Adrenal gland (tissue), 12 donors: Measurements from ENCODE around the gene CHSY3. TPM values are rescaled to one million over a fixed set of nuclear protein-coding genes. Genes with fewer than 3 reads are reported as not detected.

ENCODE experiments used
- DNase-seq, 7 donors: peaks; one replicate each; pipeline ENCODE4 v3.0.0-alpha.2; 2019 to 2020
- H3K27ac ChIP-seq, 5 donors: fragments of 200-600 bp; sonication (generic) in 4 of 5; 1 replicate in 3 of 5; 2 replicates in 2 of 5; pipeline versions ENCODE4 v1.5.1 to v1.8.0; 2016 to 2020; ENCODE audit warnings: mild to moderate bottlenecking in 1 of 5
- H3K27me3 ChIP-seq: fragments of 200-600 bp; 2 replicates; pipeline ENCODE4 v1.8.0; 2021
- H3K36me3 ChIP-seq, 2 donors: fragments of 200-600 bp; replicated peaks in 1 of 2; 1 replicate in 1 of 2; 2 replicates in 1 of 2; pipeline versions ENCODE4 v1.5.1 to v1.8.0; 2018 to 2022
- H3K4me1 ChIP-seq, 2 donors: fragments of 200-600 bp; replicated peaks in 1 of 2; 1 replicate in 1 of 2; 2 replicates in 1 of 2; pipeline versions ENCODE4 v1.5.1 to v1.8.0; 2018 to 2021
- H3K4me3 ChIP-seq, 4 donors: fragments of 200-600 bp; sonication (generic) in 3 of 4; one replicate each; pipeline ENCODE4 v1.5.1; 2016 to 2018
- H3K9me3 ChIP-seq, 3 donors: fragments of 200-600 bp; sonication (generic) in 1 of 3; replicated peaks in 1 of 3; 1 replicate in 2 of 3; 2 replicates in 1 of 3; pipeline versions ENCODE4 v1.5.1 to v1.8.0; 2016 to 2021
- CTCF ChIP-seq, 6 experiments: fragments of 450-650 bp in 4 of 6; fragments of 200-600 bp in 2 of 6; sonication (generic) in 1 of 6; IDR thresholded peaks; 1 replicate in 5 of 6; 2 replicates in 1 of 6; pipeline versions ENCODE4 v1.5.1 to v1.8.0; 2016 to 2021; ENCODE audit warnings: antibody characterized with exemption in 6 of 6, mild to moderate bottlenecking in 2 of 6, moderate library complexity in 1 of 6
- POLR2A ChIP-seq, 2 donors: fragments of 450-650 bp; IDR thresholded peaks; one replicate each; pipeline ENCODE4 v1.6.1; 2017; ENCODE audit warnings: antibody characterized with exemption in 2 of 2, mild to moderate bottlenecking in 2 of 2, moderate library complexity in 1 of 2
- WGBS, 4 donors: extraction: QIAGEN DNeasy Blood & Tissue Kit in 2 of 4; methylation state at CpG; one replicate each; pipeline versions ENCODE4 v1.1.5 to v1.1.7; 2013 to 2017; 5-methylcytosine and 5-hydroxymethylcytosine counted together
- intact Hi-C, 2 donors: fragments of 100-400 bp; cut with DNase I; formaldehyde crosslinking; loops; one replicate each; pipeline versions ENCODE4 v1.14.1 to v1.15.0; 2022 to 2023
- polyA plus RNA-seq, 3 donors: library from polyadenylated mRNA; stranded (reverse); fragments of 200-250 nt in 2 of 3; fragments of 350-450 nt in 1 of 3; fragmentation: Illumina TruSeq in 1 of 3; extraction: RNeasy Lipid Tissue Mini Kit (QIAGEN cat#74804) in 1 of 3; gene quantifications; one replicate each; pipeline ENCODE4 v1.2.3, GENCODE V29; 2013 to 2014
- total RNA-seq, 9 donors: library from RNA; depleted of rRNA in 4 of 9; stranded (reverse); fragments of >200 nt in 4 of 9; fragments of 120-200 nt in 1 of 9; fragmentation: NEBNext Ultra II Directional in 1 of 9; extraction: Animal tissue kit (Norgen Biotek cat#: 25700) in 1 of 9; gene quantifications; one replicate each; pipeline versions ENCODE4 v1.1.0 to v1.2.4, GENCODE V29; 2013 to 2023
- donor health status: healthy with polysubstance abuse.
- donor health status: Bipolar disorder and iron deficiency.
- donor health status: DM: yes; HTN: yes; CAD: no.
- donor health status: DM: no; HTN: no; CAD: no.
- donor health status: DM: no; HTN: no; CAD: no.
- donor health status: DM: yes; HTN: yes; CAD: no.

CHSY3 gene
- total and polyA plus RNA-seq, 12 donors: 0.08 to 2.5 (median 0.80) TPM

GRCh38 chr5:130096483-130096882 is 192.2 kb downstream of the CHSY3 start:
- no peak for TF ChIP-seq CTCF (IDR thresholded peaks at IDR 0.05)
- no peak for TF ChIP-seq POLR2A (IDR thresholded peaks at IDR 0.05)
- H3K27ac ChIP-seq: no peak overlapping the region
- 60 to 93% (median 87%) methylated on average over 2 of the region's 2 CpGs for WGBS, 4 donors
- no peaks in the 10 kb centered on the region for H3K36me3 ChIP-seq
- no peak for DNase-seq
- no peaks in the 10 kb centered on the region for H3K9me3 ChIP-seq
- intact Hi-C loops: no loop called here
- H3K4me1 ChIP-seq: no peaks in the 10 kb centered on the region
- H3K4me3 ChIP-seq: no peak overlapping the region
- H3K27me3 ChIP-seq: no peaks in the 10 kb centered on the region

- no peak for DNase-seq
- 61 to 64% (median 62%) methylated on average over 2 of the region's 2 CpGs for WGBS, 4 donors
- Histone ChIP-seq H3K4me3 (no peak overlapping the region), H3K4me1 (no peaks in the 10 kb centered on the region), H3K9me3 (no peaks in the 10 kb centered on the region), H3K27me3 (no peaks in the 10 kb centered on the region), H3K36me3 (no peaks in the 10 kb centered on the region), H3K27ac (no peak overlapping the region)
- intact Hi-C loops: no loop called here
- TF ChIP-seq CTCF (IDR thresholded peaks at IDR 0.05) (no peak), POLR2A (IDR thresholded peaks at IDR 0.05) (no peak)
Observed at GRCh38 chr5:130099008-130099407, 194.7 kb downstream of the CHSY3 start.

GRCh38 chr5:130102375-130102774 is 198.1 kb downstream of the CHSY3 start:
- no peaks in the 10 kb centered on the region for H3K27me3 ChIP-seq
- 70 to 77% (median 76%) methylated on average over 3 of the region's 3 CpGs for WGBS, 4 donors
- intact Hi-C loops: no loop called here

DNA sequence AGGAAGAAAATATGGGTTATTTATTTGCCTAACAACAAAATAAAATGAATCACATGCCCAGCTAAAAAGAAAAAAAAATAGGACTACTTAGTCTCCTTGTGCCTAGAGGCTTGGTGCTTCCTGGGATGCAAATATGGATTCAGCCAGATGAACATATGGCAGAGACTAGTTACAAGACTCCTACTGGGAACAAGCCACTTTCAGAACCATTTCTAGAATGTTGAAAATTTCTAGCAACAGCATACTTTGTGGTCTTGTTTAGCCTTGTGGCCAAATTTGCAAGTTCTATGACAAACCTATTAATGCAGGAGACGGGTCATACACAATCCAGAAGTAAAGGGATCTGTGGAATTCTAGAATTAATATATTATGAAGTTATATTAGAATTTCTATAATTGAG is 198.7 kb downstream of the CHSY3 start:
- H3K9me3 ChIP-seq: no peaks in the 10 kb centered on the region
- no peaks in the 10 kb centered on the region for H3K36me3 ChIP-seq
- 90 to 96% (median 92%) methylated on average over 1 of the region's 1 CpG for WGBS, 4 donors
- no peak for TF ChIP-seq POLR2A (IDR thresholded peaks at IDR 0.05)
- TF ChIP-seq CTCF (IDR thresholded peaks at IDR 0.05): no peak
- no peak for DNase-seq
- intact Hi-C loops: no loop called here
- H3K27me3 ChIP-seq: no peaks in the 10 kb centered on the region
- H3K4me3 ChIP-seq: no peak overlapping the region
- no peak overlapping the region for H3K27ac ChIP-seq
- no peaks in the 10 kb centered on the region for H3K4me1 ChIP-seq

More at GRCh38 chr5:130102375-130102774, 198.1 kb downstream of the CHSY3 start:
- no peak for DNase-seq
- Histone ChIP-seq H3K4me1 (no peaks in the 10 kb centered on the region), H3K36me3 (no peaks in the 10 kb centered on the region), H3K4me3 (no peak overlapping the region), H3K27ac (no peak overlapping the region), H3K9me3 (no peaks in the 10 kb centered on the region)
- TF ChIP-seq POLR2A (IDR thresholded peaks at IDR 0.05) (no peak), CTCF (IDR thresholded peaks at IDR 0.05) (no peak)
